Activated CD8-positive, alpha-beta memory T cell treated with anti-CD3 and anti-CD28 coated beads, Interleukin-2, amount 50 U/mL, for 24 hours (primary cell): ENCODE results near the gene ARHGAP42.
"Not testable (repeated sequence)": the region's sequence is repeated elsewhere in the genome, so short reads cannot be mapped to it uniquely, and the experiment has no call there.

Experiments
- DNase-seq: peaks from one replicate; pipeline ENCODE4 v3.0.0-alpha.2; 2020; ENCODE audit errors: extremely low read depth

Gene ARHGAP42

GRCh38 chr11:100870138-100870537 is 183.1 kb downstream of the ARHGAP42 start:
- DNase-seq = no peak

DNA sequence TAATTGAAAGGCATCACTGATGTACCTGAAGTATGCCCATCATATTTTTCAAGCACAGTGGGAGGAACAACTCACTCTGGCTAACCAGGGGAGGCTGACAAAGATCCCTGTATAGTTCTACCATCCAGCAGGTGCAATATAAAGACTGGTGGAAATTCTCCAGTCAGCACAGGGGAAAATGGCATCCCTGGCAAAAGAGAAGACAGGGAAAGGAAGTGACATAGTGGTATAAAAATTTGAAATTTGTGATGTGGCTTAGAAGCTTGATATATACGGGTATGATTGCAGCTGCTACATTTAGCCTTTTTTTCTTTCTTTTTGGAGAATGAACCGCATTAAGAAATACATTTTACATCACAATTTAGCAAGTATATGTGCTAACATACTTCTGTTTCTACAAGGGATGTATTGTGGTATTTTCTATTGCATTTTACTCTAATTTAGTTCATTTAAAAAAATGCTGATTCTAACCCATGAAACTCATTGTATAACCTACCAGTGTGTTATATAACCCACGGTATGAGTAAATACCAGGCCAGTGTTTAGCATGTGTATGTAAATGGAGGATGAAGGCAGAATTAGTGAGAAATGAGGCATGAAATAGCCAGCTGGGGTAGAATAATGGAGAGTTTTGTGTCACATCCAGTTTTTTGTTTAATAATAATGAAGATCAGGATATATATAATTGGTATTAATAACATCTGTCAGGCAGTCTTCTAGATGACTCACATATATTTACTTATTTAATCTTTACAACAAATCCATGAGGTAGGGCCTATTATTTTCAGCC is 186.1 kb downstream of the ARHGAP42 start:
- no peak for DNase-seq

GRCh38 chr11:100874203-100874602 is 187.1 kb downstream of the ARHGAP42 start:
- no peak for DNase-seq

DNA sequence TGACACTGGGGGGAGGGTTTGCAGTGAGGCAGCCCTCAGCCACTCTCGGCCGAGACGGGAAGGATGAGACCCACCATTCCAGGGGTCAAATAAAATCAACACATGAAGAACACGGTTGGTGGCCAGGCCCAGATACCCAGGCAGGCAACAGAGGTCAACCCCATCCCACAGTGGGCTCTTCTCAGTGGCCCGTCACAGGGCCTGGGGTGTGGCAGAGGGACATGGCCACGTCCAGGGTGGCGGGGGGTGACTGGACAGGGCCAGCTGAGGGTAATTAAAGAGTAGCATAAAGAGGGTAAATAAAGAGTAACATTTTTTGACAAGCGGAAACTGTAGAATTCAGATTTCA is 188.4 kb downstream of the ARHGAP42 start:
- DNase-seq = no peak

GRCh38 chr11:100876815-100877520 is 189.9 kb downstream of the ARHGAP42 start:
- DNase-seq = no peak

DNA sequence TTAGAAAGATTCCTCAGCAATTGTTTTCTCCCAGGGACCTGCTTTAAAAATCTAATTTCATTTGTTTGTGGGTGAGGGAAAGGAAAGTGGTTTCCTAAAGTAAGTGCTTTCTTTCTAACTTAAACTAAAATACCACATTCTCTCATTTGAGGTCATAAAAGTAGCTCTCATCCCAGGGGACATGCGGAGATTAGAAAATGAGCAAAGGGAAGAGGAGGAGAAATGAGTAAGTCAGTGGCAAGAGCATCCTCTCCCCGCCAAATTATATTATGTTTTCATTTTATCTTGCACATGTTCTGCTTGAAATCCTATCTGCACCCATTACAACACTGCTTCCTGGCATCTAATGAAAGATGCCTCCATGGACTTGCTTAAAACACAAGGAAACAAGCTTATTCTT is 191.4 kb downstream of the ARHGAP42 start:
- DNase-seq = no peak

DNA sequence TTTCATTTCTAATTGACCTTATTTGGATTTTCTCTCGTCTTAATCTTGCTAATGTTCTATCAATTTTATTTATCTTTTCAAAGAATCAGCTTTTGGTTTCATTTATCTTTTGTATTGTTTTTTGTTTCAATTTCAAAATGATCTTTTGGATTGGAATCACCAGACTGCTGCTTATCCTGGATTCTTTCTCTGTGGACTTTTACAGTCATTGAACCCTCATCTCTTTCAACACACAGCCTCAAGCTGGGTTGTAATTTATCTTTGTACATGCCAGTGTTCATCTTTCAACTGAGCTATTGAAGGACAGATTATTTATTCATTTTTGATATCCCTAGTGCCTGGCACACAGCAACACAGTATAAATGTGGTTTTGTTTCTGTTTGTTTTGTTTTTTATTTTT is 195.9 kb downstream of the ARHGAP42 start:
- DNase-seq = no peak

DNA sequence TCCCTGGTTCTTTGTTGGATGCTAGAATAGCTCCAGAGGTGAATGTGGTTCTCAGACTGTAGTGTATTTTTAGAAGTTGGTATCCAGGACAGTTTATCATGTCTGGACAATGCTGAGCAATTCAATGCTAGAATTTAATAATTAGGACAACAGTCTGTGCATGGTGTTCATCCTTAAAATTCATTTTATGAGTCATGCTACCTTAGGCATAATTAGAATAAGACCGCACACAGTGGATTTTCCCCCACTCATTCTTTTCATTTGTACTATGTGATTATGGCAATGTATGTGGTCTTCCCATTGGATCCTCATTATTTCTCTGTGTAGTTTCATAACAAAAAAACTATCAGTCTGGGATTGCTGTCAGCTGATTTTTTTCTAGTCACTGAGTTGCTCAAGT is 196.7 kb downstream of the ARHGAP42 start:
- no peak for DNase-seq

- DNase-seq = no peak
Measured at GRCh38 chr11:100887659-100888058, 200.6 kb downstream of the ARHGAP42 start.

- DNase-seq = no peak
Measured at GRCh38 chr11:100888836-100889235, 201.7 kb downstream of the ARHGAP42 start.

DNA sequence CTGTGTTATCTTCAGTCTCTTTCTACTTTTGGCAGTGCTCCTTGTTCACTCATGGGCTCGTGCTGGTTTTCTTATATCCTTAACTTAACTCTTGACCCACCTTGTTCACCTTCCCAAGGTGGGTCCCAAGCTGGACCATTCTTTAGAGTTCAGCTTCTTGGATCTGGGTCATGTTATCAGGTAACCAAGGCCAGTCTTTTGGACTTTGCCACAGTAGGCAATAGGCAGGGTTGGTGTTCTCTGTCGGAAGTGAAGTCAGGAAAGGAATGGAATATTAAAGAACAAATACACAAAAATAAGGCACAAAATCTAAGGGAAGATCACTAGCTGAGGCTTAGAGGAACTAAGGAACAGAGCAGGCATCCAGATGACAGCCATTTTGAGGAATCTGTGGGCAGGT is 202.7 kb downstream of the ARHGAP42 start:
- DNase-seq = no peak

DNA sequence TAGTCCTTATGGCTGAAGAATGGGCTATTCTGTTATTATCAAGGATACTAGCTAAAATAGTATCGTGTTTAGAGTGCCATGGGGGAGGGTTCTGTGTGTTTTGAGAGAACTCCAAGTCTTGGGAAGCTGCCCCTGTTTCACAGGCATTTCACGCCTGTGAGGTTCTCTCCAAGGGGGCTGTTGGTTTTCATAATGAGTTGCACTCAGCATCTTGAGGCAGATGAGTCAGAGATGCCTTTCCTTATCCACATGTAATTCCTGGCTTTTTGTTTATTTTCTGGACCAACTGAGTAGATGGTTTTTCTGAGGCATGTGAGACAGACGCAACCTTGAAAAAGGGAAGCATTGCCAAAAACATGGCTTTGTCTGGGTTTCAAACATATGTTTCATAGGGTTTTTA is 203.7 kb downstream of the ARHGAP42 start:
- no peak for DNase-seq

DNA sequence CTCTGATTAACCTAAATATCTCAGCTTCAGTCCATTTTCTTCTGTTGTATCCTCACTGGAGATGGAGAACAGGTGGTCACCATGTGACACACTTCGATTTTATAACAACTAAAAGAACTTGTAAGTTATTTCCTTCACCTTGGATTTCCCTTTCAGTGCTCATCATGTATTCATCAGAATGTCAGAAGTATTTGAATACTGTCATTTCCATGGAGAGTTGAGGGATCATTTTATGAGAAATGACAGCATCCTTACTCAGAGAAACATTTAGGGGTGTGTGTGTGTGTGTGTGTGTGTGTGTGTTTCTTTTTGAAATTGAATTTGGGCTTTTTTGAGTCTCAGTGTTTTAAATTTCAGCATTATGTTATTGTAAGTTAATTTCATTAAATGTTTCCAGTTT is 205.8 kb downstream of the ARHGAP42 start:
- DNase-seq = no peak

- no peak for DNase-seq
Measured at GRCh38 chr11:100895449-100895848, 208.4 kb downstream of the ARHGAP42 start.

- not testable (repeated sequence) for DNase-seq
Measured at GRCh38 chr11:100895976-100896375, 208.9 kb downstream of the ARHGAP42 start.

DNA sequence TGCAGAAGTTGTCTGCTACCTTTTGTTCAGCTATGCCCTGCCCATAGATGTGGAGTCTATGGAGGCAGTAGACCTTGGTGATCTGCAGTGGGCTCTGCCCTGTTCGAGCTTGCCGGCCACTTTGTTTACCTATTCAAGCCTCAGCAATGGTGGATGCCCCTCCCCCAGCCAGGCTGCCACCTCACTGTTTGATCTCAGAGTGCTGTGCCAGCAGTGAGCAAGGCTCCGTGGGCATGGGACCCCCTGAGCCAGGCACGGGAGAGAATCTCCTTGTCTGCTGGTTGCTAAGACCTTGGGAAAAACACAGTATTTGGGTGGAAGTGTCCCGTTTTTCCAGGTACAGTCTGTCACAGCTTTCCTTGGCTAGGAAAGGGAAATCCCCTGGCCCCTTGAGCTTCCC is 214.4 kb downstream of the ARHGAP42 start:
- not testable (repeated sequence) for DNase-seq

DNA sequence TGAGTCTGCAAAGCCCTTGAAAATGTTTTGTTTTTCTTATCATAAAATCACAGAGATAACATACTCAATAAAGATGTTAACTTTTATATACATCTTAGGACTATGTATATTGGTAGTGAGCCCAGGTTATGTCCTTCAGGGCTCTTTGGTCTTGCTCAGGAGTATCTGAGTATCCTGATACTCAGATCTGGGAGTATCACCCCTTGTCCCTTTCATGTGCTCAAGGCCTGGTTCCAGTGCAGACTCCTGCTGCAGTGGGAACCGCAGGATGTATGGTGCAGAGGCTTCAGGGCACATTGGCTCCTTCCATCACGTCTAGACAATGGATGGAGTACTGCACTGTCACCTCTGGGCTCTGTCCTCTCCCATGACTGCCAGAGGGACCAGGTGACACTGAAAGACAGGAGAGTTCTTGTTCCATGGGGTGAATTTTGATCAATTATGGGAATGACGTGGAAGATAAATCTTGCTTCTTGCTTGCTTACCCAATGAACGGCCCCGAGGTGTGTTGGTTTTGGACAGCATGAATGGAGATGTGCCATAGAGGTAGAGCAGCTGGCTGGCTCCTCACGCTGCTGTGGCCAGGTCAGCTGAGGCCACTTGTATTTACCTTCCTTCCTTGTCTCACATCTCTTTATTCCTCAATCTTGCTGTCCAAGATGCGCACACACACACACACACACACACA is 215.5 kb downstream of the ARHGAP42 start:
- DNase-seq = no peak

DNA sequence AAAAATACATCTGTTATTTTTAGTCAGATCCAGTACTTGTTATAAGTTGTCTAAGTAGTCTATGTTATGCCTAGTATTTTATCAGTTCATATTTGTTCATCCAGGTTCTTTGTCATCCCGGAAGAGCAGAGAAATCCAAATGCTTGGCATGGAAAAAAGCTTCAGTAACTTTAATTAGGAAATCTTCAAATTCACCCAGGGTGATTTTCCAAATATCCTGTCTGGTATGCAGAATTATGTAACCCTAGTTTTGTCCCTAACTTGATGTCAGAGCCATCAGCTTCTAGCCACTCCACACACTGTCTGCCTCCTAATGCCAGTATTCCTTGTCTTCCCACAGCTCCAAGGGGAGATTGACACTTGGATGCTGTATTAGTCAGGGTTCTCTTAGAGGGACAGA is 216.2 kb downstream of the ARHGAP42 start:
- DNase-seq = no peak

DNA sequence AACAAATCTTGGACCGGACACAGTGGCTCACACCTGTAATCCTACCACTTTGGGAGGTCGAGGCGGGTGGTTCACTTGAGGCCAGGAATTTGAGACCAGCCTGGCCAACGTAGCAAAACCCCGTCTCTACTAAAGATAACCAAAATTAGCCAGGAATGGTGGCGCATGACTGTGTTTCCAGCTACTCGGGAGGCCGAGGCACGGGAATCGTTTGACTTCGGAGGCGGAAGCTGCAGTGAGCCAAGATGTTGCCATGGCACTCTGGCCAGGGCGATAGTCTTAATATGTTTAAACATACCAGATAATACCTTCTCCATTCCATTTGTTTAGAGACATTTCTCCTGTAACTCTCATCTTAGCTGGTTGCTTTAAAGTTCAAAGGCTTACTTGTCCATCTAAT is 218.6 kb downstream of the ARHGAP42 start:
- no peak for DNase-seq

DNA sequence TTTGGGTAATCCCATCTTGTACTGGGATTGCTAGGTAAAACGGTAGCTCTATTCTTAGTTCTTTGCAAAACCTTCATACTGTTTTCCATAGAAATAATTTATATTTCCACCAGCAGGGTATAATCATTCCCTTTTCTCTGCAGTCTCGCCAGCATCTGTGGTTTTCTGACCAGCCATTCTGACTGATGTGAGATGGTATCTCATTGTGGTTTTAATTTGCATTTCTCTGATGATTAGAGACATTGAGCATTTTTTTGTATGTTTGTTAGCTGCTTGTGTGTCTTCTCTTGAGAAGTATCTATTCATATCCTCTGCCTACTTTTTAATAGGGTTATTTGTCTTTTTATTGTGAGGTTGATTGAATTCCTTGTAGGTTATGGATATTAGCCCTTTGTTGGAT is 221.7 kb downstream of the ARHGAP42 start:
- no peak for DNase-seq

- DNase-seq = no peak
Measured at GRCh38 chr11:100910808-100911207, 223.7 kb downstream of the ARHGAP42 start.

GRCh38 chr11:100914415-100915110 is 227.5 kb downstream of the ARHGAP42 start:
- no peak for DNase-seq
